Upper lobe of left lung (tissue), 4 donors: Measurements from ENCODE around the gene GPR89A.
"Not testable (repeated sequence)": the region's sequence is repeated elsewhere in the genome, so short reads cannot be mapped to it uniquely, and the experiment has no call there.

ENCODE experiments used
- CTCF ChIP-seq, 6 experiments: fragments of 450-650 bp in 4 of 6; fragments of 200-600 bp in 2 of 6; sonication (generic) in 2 of 6; IDR thresholded peaks; one replicate each; pipeline ENCODE4 v1.5.1; 2016 to 2019; ENCODE audit warnings: antibody characterized with exemption in 6 of 6
- EP300 ChIP-seq, 4 donors: sonication (generic); formaldehyde crosslinking; IDR thresholded peaks; one replicate each; pipeline ENCODE4 v1.5.1; 2017; ENCODE audit warnings: antibody characterized with exemption in 4 of 4, control low read depth in 2 of 4
- POLR2A ChIP-seq, 4 donors: fragments of 450-650 bp; IDR thresholded peaks; one replicate each; pipeline ENCODE4 v1.5.1; 2016 to 2017; ENCODE audit warnings: antibody characterized with exemption in 4 of 4, mild to moderate bottlenecking in 2 of 4
- POLR2AphosphoS5 ChIP-seq, 2 donors: sonication (generic); formaldehyde crosslinking; IDR thresholded peaks; one replicate each; pipeline ENCODE4 v1.5.1; 2017; ENCODE audit warnings: antibody characterized with exemption in 2 of 2

GRCh38 chr1:145596236-145596635 lies 11.6 kb upstream of the GPR89A start:
- TF ChIP-seq POLR2A, CTCF, POLR2AphosphoS5, EP300 (IDR thresholded peaks at IDR 0.05): not testable (repeated sequence)
